22Rv1 (cell line): ENCODE data around the gene TMEM120A.

ENCODE experiments used
- CTCF ChIP-seq: fragments of 450-650 bp; IDR thresholded peaks from 2 replicates; pipeline ENCODE4 v1.5.1; 2017; ENCODE audit warnings: mild to moderate bottlenecking
- ZFX ChIP-seq: fragments of 450-650 bp; IDR thresholded peaks from 2 replicates; pipeline ENCODE4 v1.6.1; 2017; ENCODE audit warnings: antibody characterized with exemption, borderline replicate concordance

- no peak for TF ChIP-seq CTCF
- no peak for TF ChIP-seq ZFX
These were observed 22.2 kb downstream of the TMEM120A start for GRCh38 chr7:75971961-75972763.
